K562 (cell line): ENCODE measurements around the gene SIX3. TPM values are rescaled to one million over a fixed set of nuclear protein-coding genes. Genes with fewer than 3 reads are reported as not detected.

Source experiments
- ATAC-seq: fragments of 200-7000 bp; cut with Tn5 transposase; 3 replicates; pipeline ENCODE4 v1.9.1; 2020; ENCODE audit warnings: moderate library complexity
- BruUV-seq: library from RNA; stranded (reverse); fragments of 400-500 nt; replicated peaks from 2 replicates; lab custom pipeline; 2021; lab: Mats Ljungman, UMichigan
- CTCF ChIA-PET: fragments of 300-600 bp; formaldehyde crosslinking; extraction: SDS; loops from one replicate; lab custom pipeline; 2021; ENCODE audit warnings: low intra/inter-chr PET ratio; lab: Yijun Ruan, JAX
- POLR2A ChIA-PET: fragments of 300-600, 350-650 bp; sonication (Branson Sonifier 250); formaldehyde crosslinking; extraction: SDS; loops from one replicate; lab custom pipeline; 2021; ENCODE audit warnings: antibody characterized with exemption, inconsistent platforms; lab: Yijun Ruan, JAX
- DNase-seq, 4 experiments: peaks; one replicate each; pipeline versions ENCODE4 v3.0.0 to v3.0.0-alpha.2; 2011 to 2018; ENCODE audit warnings: low spot score in 3 of 4, mixed read lengths in 3 of 4; ENCODE audit errors: extremely low read depth in 1 of 4
- FAIRE-seq: peaks from 2 replicates; lab custom pipeline; 2011; peaks lifted over from hg19 to GRCh38; lab: Jason Lieb, UNC
- H2AFZ ChIP-seq: 2 replicates; pipeline ENCODE4 v1.6.0; 2011; ENCODE audit warnings: low read depth, low read length, control low read depth, inconsistent platforms
- H3K27ac ChIP-seq: fragments of 200-600 bp; 3 replicates; pipeline ENCODE4 v1.8.0; 2011; ENCODE audit warnings: low read depth, mild to moderate bottlenecking, control low read depth, inconsistent platforms, low read length, moderate library complexity, mixed read lengths; ENCODE audit errors: extremely low read depth
- H3K27me3 ChIP-seq, 2 experiments: fragments of 300-600 bp in 1 of 2; 2 replicates in 1 of 2; 3 replicates in 1 of 2; pipeline versions ENCODE4 v1.6.0 to v1.8.0; 2011; ENCODE audit warnings: inconsistent platforms in 2 of 2, low read length in 2 of 2, mild to moderate bottlenecking in 1 of 2, mixed read lengths in 1 of 2, moderate library complexity in 1 of 2; ENCODE audit not compliant: control insufficient read depth in 2 of 2, insufficient read depth in 2 of 2
- H3K36me3 ChIP-seq: fragments of 300-600 bp; 3 replicates; pipeline ENCODE4 v1.8.0; 2011; ENCODE audit warnings: mild to moderate bottlenecking, low read length, inconsistent platforms; ENCODE audit not compliant: control insufficient read depth, insufficient read depth
- H3K4me1 ChIP-seq, 2 experiments: fragments of 200-600 bp in 1 of 2; replicated peaks in 1 of 2; 2 replicates in 1 of 2; 3 replicates in 1 of 2; pipeline versions ENCODE4 v1.5.1 to v1.8.0; 2011; ENCODE audit warnings: inconsistent platforms in 2 of 2, low read length in 2 of 2, mild to moderate bottlenecking in 1 of 2, mixed read lengths in 1 of 2, moderate library complexity in 1 of 2; ENCODE audit not compliant: control insufficient read depth in 2 of 2, insufficient read depth in 2 of 2
- H3K4me2 ChIP-seq: 2 replicates; pipeline ENCODE4 v1.6.1; 2011; ENCODE audit warnings: low read length, control low read depth, inconsistent platforms, mixed read lengths; ENCODE audit not compliant: insufficient read depth
- H3K4me3 ChIP-seq: fragments of 200-600 bp; sonication (generic), shearing (Covaris generic); 2 replicates; pipeline ENCODE4 v1.5.1; 2016; ENCODE audit warnings: control low read depth, inconsistent platforms
- H3K79me2 ChIP-seq: fragments of 200-600 bp; 3 replicates; pipeline ENCODE4 v1.8.0; 2011; ENCODE audit warnings: low read length, inconsistent platforms; ENCODE audit not compliant: control insufficient read depth, insufficient read depth
- H3K9ac ChIP-seq, 2 experiments: 2 replicates each; pipeline versions ENCODE4 v1.6.0 to v1.6.1; 2011; ENCODE audit warnings: low read depth in 2 of 2, low read length in 2 of 2, control low read depth in 1 of 2, inconsistent platforms in 1 of 2, mild to moderate bottlenecking in 1 of 2, mixed read lengths in 1 of 2; ENCODE audit not compliant: insufficient read depth in 1 of 2
- H3K9me1 ChIP-seq: one replicate; pipeline ENCODE4 v1.6.0; 2011; ENCODE audit warnings: inconsistent platforms, mild to moderate bottlenecking, low read length, moderate library complexity; ENCODE audit not compliant: control insufficient read depth, insufficient read depth
- H3K9me3 ChIP-seq: replicated peaks from 2 replicates; pipeline ENCODE4 v1.5.1; 2011; ENCODE audit warnings: low read depth, low read length, inconsistent platforms; ENCODE audit not compliant: control insufficient read depth, insufficient read depth
- H4K20me1 ChIP-seq: replicated peaks from 2 replicates; pipeline ENCODE4 v1.6.1; 2011; ENCODE audit warnings: low read length, inconsistent platforms, mixed read lengths; ENCODE audit not compliant: control insufficient read depth, insufficient read depth
- CHD2 ChIP-seq: IDR thresholded peaks from 2 replicates; pipeline ENCODE4 v1.6.1; 2011; ENCODE audit warnings: low read depth, low read length
- CREB3 ChIP-seq: fragments of 450-650 bp; conservative IDR thresholded peaks from 2 replicates; pipeline ENCODE4 v1.6.1; 2016; ENCODE audit warnings: missing genetic modification characterization, low read depth, mild to moderate bottlenecking, missing compliant biosample characterization, moderate library complexity
- CXXC5 ChIP-seq: fragments of 250-450 bp; sonication (Bioruptor Pico); IDR thresholded peaks from 2 replicates; pipeline ENCODE4 v1.8.0; 2022; ENCODE audit warnings: inconsistent platforms, mild to moderate bottlenecking, moderate library complexity
- E2F3 ChIP-seq: fragments of 250-450 bp; sonication (Bioruptor Pico); IDR thresholded peaks from 2 replicates; pipeline ENCODE4 v1.4.0; 2020; ENCODE audit warnings: mild to moderate bottlenecking
- FOXP4 ChIP-seq: sonication (generic); formaldehyde crosslinking; IDR thresholded peaks from 2 replicates; pipeline ENCODE4 v1.8.0; 2022; ENCODE audit warnings: mild to moderate bottlenecking, missing genetic modification reagents, borderline replicate concordance
- MLX ChIP-seq, 2 experiments: fragments of 450-650 bp in 1 of 2; sonication (generic) in 1 of 2; formaldehyde crosslinking; conservative IDR thresholded peaks; 2 replicates each; pipeline versions ENCODE4 v1.4.0 to v1.8.1; 2020 to 2022; ENCODE audit warnings: mild to moderate bottlenecking in 1 of 2, missing genetic modification reagents in 1 of 2
- NBN ChIP-seq: fragments of 450-650 bp; IDR thresholded peaks from 2 replicates; pipeline ENCODE4 v1.6.1; 2016; ENCODE audit warnings: low read depth, mild to moderate bottlenecking
- NFIC ChIP-seq: fragments of 450-650 bp; IDR thresholded peaks from 2 replicates; pipeline ENCODE4 v1.6.1; 2017; ENCODE audit warnings: mild to moderate bottlenecking, inconsistent platforms
- NFXL1 ChIP-seq: fragments of 450-650 bp; formaldehyde crosslinking; IDR thresholded peaks from 2 replicates; pipeline ENCODE4 v1.4.0; 2021; ENCODE audit warnings: mild to moderate bottlenecking
- RUNX1 ChIP-seq: sonication (generic); IDR thresholded peaks from 2 replicates; pipeline ENCODE4 v1.6.1; 2016; ENCODE audit warnings: antibody characterized with exemption, low read depth
- SREBF2 ChIP-seq: sonication (generic); formaldehyde crosslinking; IDR thresholded peaks from 2 replicates; pipeline ENCODE4 v1.4.0; 2020; ENCODE audit warnings: mild to moderate bottlenecking, missing genetic modification reagents
- ZNF175 ChIP-seq: fragments of 200-800 bp; sonication (Bioruptor generic); IDR thresholded peaks from 2 replicates; pipeline ENCODE4 v1.6.1; 2016; ENCODE audit warnings: low read depth, mild to moderate bottlenecking, missing genetic modification characterization, missing compliant biosample characterization
- ZNF354B ChIP-seq: fragments of 250-450 bp; sonication (Bioruptor Pico); IDR thresholded peaks from 2 replicates; pipeline ENCODE4 v1.4.0; 2020
- ZNF764 ChIP-seq: fragments of 250-450 bp; sonication (Bioruptor Pico); IDR thresholded peaks from 2 replicates; pipeline ENCODE4 v1.4.0; 2020; ENCODE audit warnings: low read depth, mild to moderate bottlenecking, moderate library complexity
- WGBS: fragments of 100-300 bp; shearing (Covaris generic); methylation state at CpG from one replicate; pipeline ENCODE4 v1.1.6; 2016; ENCODE audit warnings: low coverage, mixed read lengths; ENCODE audit not compliant: insufficient coverage; ENCODE audit errors: missing lambda C conversion rate; 5-methylcytosine and 5-hydroxymethylcytosine counted together
- in situ Hi-C: fragments of 300-500 bp; cut with MboI; formaldehyde crosslinking; loops from 4 replicates; pipeline ENCODE4 v1.15.0; 2018; ENCODE audit warnings: inconsistent platforms, mixed read lengths
- intact Hi-C: fragments of 100-400 bp; cut with micrococcal nuclease; formaldehyde crosslinking; loops from 2 replicates; pipeline ENCODE4 v1.14.2; 2022
- polyA plus RNA-seq, 8 experiments: library from polyadenylated mRNA; depleted of rRNA in 4 of 8; stranded (reverse) in 5 of 8; unstranded in 3 of 8; fragments of >200 nt; fragmentation: Nextera tagmentation in 2 of 8; fragmentation: Illumina TruSeq in 1 of 8; extraction: Ambion mirVana in 2 of 8; extraction: Trizol in 1 of 8; gene quantifications; 2 replicates each; pipeline versions ENCODE4 v1.2.1 to v1.2.3, GENCODE V29; 2011 to 2014; ENCODE audit warnings: inconsistent platforms in 1 of 8, missing spikeins in 1 of 8
- total RNA-seq, 7 experiments: library from RNA; depleted of rRNA in 6 of 7; stranded (reverse); fragments of >200 nt in 6 of 7; fragmentation: Illumina TruSeq in 2 of 7; extraction: Trizol in 2 of 7; gene quantifications; 2 replicates each; pipeline versions ENCODE4 v1.2.1 to v1.2.3, GENCODE V29; 2011 to 2021; ENCODE audit warnings: low replicate concordance in 1 of 7

SIX3 gene
- total and polyA plus RNA-seq, 9 of the 15 experiments (the other 6 are each of a cell fraction or from before 2014, with no cell fraction given), result not detected

GRCh38 chr2:44951714-44952113 is 10.2 kb downstream of the SIX3 start:
- DNase-seq (no peak), FAIRE-seq (no peak), ATAC-seq (peak; percentile 25)
- H3K27me3 ChIP-seq, result peaks cover 36 to 90% of the 10 kb centered on the region in 2 experiments; a peak in 4 of 5 replicates
- H3K4me3 ChIP-seq, result no peak overlapping the region
- H4K20me1 ChIP-seq, result peaks cover 11% of the 10 kb centered on the region
- no peak overlapping the region for H2AFZ ChIP-seq
- TF ChIP-seq NFIC (no peak), RUNX1 (no peak), NBN (no peak), CREB3 (no peak), SREBF2 (CRISPR knock-in tag) (no peak), CXXC5 (no peak), ZNF764 (no peak), CHD2 (no peak), FOXP4 (no peak), ZNF354B (CRISPR knock-in tag) (no peak), NFXL1 (CRISPR knock-in tag) (no peak), E2F3 (CRISPR knock-in tag) (no peak), MLX (CRISPR knock-in tag; conservative IDR thresholded peaks at IDR 0.05) (no peak), ZNF175 (no peak)
- peaks cover 0 to 29% of the 10 kb centered on the region in 2 experiments; a peak in 3 of 5 replicates for H3K4me1 ChIP-seq
- H3K27ac ChIP-seq, result no peak overlapping the region
- no peak overlapping the region for H3K4me2 ChIP-seq
- WGBS, result 7% methylated on average over 8 of the region's 8 CpGs
- ChIA-PET CTCF (interaction anchor here (0.6 kb wide), 2 partner anchors 236 to 464 kb away, joined by 3 read pairs; no protein-coding TSS in a partner anchor), POLR2A (no interaction called here)
- H3K36me3 ChIP-seq, result no peaks in the 10 kb centered on the region
- no peak overlapping the region for H3K9ac ChIP-seq
- no TSS peak for BruUV-seq
- H3K9me3 ChIP-seq, result no peaks in the 10 kb centered on the region
- intact Hi-C loops, result no loop called here
- in situ Hi-C loops, result no loop called here
- H3K9me1 ChIP-seq, result no peaks in the 10 kb centered on the region
- no peaks in the 10 kb centered on the region for H3K79me2 ChIP-seq
